ENCODE data around the gene MMP23B. TPM values are rescaled to one million over a fixed set of nuclear protein-coding genes. Genes with fewer than 3 reads are reported as not detected.

The MMP23B gene
- total and polyA plus RNA-seq, 2 experiments from 2014 or later, result 15.8 to 16.2 TPM

DNA sequence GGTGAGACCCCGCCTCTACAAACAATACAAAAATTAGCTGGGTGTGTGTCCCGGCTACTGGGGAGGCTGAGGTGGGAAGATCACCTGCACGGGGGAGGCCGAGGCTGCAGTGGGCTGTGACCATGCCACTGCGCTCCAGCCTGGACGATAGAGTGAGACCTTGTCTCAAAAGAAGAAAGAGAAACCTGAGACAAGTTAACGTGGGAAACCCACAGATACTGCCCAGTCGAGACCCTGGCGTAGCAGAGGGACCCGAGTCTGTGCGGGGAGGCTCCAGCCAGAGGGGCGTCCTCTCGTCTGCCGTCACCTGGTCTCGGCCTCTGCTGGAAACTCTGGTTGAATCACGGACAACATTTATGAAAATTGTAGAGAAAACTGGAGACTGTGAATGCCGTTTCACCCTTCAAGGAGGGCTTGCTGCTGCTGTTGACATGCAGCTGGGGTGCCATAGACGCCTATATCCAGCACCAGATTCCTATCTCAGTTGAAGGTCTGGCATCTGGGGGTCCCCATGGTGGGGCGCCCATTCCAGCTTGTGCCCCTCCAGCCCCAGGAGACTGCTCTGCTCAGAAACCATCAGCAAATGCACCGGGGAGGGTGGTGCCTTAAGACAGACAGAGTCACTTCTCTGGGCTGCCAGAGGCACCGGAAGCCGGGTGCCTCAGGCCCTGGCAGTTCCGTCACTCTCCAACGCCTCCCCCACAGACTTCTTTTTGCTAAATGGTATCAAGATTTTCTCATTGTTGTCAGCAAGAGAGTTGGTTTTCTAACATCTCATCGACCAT lies 40.4 kb downstream of the MMP23B start:
- TF ChIP-seq ZNF114 (CRISPR knock-in tag; IDR thresholded peaks at IDR 0.05) (no peak), EZH2 (IDR thresholded peaks at IDR 0.05; ENCODE audit: low read depth, unreplicated experiment) (no peak), POLR2AphosphoS5 (IDR thresholded peaks at IDR 0.05; ENCODE audit: low read depth) (no peak), JUNB (IDR thresholded peaks at IDR 0.05; ENCODE audit: unreplicated experiment) (no peak), EZH2phosphoT487 (IDR thresholded peaks at IDR 0.05; ENCODE audit: unreplicated experiment) (no peak), CREB1 (CRISPR knock-in tag; IDR thresholded peaks at IDR 0.05; ENCODE audit: low read depth) (no peak), STAT1 (IDR thresholded peaks at IDR 0.05; ENCODE audit: unreplicated experiment) (no peak), ZNF331 (CRISPR knock-in tag; IDR thresholded peaks at IDR 0.05; ENCODE audit: low read depth) (no peak)
- TF ChIP-seq, protein P1, sequence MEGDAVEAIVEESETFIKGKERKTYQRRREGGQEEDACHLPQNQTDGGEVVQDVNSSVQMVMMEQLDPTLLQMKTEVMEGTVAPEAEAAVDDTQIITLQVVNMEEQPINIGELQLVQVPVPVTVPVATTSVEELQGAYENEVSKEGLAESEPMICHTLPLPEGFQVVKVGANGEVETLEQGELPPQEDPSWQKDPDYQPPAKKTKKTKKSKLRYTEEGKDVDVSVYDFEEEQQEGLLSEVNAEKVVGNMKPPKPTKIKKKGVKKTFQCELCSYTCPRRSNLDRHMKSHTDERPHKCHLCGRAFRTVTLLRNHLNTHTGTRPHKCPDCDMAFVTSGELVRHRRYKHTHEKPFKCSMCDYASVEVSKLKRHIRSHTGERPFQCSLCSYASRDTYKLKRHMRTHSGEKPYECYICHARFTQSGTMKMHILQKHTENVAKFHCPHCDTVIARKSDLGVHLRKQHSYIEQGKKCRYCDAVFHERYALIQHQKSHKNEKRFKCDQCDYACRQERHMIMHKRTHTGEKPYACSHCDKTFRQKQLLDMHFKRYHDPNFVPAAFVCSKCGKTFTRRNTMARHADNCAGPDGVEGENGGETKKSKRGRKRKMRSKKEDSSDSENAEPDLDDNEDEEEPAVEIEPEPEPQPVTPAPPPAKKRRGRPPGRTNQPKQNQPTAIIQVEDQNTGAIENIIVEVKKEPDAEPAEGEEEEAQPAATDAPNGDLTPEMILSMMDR (conservative IDR thresholded peaks at IDR 0.05; ENCODE audit: low read depth in 2 of 2), result no peak
- TF ChIP-seq, protein P2, sequence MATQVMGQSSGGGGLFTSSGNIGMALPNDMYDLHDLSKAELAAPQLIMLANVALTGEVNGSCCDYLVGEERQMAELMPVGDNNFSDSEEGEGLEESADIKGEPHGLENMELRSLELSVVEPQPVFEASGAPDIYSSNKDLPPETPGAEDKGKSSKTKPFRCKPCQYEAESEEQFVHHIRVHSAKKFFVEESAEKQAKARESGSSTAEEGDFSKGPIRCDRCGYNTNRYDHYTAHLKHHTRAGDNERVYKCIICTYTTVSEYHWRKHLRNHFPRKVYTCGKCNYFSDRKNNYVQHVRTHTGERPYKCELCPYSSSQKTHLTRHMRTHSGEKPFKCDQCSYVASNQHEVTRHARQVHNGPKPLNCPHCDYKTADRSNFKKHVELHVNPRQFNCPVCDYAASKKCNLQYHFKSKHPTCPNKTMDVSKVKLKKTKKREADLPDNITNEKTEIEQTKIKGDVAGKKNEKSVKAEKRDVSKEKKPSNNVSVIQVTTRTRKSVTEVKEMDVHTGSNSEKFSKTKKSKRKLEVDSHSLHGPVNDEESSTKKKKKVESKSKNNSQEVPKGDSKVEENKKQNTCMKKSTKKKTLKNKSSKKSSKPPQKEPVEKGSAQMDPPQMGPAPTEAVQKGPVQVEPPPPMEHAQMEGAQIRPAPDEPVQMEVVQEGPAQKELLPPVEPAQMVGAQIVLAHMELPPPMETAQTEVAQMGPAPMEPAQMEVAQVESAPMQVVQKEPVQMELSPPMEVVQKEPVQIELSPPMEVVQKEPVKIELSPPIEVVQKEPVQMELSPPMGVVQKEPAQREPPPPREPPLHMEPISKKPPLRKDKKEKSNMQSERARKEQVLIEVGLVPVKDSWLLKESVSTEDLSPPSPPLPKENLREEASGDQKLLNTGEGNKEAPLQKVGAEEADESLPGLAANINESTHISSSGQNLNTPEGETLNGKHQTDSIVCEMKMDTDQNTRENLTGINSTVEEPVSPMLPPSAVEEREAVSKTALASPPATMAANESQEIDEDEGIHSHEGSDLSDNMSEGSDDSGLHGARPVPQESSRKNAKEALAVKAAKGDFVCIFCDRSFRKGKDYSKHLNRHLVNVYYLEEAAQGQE (IDR thresholded peaks at IDR 0.05; ENCODE audit: unreplicated experiment), result no peak
- TF ChIP-seq, protein P3, sequence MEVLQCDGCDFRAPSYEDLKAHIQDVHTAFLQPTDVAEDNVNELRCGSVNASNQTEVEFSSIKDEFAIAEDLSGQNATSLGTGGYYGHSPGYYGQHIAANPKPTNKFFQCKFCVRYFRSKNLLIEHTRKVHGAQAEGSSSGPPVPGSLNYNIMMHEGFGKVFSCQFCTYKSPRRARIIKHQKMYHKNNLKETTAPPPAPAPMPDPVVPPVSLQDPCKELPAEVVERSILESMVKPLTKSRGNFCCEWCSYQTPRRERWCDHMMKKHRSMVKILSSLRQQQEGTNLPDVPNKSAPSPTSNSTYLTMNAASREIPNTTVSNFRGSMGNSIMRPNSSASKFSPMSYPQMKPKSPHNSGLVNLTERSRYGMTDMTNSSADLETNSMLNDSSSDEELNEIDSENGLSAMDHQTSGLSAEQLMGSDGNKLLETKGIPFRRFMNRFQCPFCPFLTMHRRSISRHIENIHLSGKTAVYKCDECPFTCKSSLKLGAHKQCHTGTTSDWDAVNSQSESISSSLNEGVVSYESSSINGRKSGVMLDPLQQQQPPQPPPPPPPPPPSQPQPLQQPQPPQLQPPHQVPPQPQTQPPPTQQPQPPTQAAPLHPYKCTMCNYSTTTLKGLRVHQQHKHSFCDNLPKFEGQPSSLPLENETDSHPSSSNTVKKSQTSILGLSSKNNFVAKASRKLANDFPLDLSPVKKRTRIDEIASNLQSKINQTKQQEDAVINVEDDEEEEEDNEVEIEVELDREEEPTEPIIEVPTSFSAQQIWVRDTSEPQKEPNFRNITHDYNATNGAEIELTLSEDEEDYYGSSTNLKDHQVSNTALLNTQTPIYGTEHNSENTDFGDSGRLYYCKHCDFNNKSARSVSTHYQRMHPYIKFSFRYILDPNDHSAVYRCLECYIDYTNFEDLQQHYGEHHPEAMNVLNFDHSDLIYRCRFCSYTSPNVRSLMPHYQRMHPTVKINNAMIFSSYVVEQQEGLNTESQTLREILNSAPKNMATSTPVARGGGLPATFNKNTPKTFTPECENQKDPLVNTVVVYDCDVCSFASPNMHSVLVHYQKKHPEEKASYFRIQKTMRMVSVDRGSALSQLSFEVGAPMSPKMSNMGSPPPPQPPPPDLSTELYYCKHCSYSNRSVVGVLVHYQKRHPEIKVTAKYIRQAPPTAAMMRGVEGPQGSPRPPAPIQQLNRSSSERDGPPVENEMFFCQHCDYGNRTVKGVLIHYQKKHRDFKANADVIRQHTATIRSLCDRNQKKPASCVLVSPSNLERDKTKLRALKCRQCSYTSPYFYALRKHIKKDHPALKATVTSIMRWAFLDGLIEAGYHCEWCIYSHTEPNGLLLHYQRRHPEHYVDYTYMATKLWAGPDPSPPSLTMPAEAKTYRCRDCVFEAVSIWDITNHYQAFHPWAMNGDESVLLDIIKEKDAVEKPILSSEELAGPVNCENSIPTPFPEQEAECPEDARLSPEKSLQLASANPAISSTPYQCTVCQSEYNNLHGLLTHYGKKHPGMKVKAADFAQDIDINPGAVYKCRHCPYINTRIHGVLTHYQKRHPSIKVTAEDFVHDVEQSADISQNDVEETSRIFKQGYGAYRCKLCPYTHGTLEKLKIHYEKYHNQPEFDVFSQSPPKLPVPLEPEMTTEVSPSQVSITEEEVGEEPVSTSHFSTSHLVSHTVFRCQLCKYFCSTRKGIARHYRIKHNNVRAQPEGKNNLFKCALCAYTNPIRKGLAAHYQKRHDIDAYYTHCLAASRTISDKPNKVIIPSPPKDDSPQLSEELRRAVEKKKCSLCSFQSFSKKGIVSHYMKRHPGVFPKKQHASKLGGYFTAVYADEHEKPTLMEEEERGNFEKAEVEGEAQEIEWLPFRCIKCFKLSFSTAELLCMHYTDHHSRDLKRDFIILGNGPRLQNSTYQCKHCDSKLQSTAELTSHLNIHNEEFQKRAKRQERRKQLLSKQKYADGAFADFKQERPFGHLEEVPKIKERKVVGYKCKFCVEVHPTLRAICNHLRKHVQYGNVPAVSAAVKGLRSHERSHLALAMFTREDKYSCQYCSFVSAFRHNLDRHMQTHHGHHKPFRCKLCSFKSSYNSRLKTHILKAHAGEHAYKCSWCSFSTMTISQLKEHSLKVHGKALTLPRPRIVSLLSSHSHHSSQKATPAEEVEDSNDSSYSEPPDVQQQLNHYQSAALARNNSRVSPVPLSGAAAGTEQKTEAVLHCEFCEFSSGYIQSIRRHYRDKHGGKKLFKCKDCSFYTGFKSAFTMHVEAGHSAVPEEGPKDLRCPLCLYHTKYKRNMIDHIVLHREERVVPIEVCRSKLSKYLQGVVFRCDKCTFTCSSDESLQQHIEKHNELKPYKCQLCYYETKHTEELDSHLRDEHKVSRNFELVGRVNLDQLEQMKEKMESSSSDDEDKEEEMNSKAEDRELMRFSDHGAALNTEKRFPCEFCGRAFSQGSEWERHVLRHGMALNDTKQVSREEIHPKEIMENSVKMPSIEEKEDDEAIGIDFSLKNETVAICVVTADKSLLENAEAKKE (CRISPR knock-in tag; IDR thresholded peaks at IDR 0.05), result no peak
- TF ChIP-seq, protein P4, sequence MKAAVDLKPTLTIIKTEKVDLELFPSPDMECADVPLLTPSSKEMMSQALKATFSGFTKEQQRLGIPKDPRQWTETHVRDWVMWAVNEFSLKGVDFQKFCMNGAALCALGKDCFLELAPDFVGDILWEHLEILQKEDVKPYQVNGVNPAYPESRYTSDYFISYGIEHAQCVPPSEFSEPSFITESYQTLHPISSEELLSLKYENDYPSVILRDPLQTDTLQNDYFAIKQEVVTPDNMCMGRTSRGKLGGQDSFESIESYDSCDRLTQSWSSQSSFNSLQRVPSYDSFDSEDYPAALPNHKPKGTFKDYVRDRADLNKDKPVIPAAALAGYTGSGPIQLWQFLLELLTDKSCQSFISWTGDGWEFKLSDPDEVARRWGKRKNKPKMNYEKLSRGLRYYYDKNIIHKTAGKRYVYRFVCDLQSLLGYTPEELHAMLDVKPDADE (IDR thresholded peaks at IDR 0.05), result no peak
- no peak overlapping the region for H2AFZ ChIP-seq
- DNase-seq (ENCODE audit: low spot score) (no peak), ATAC-seq (no peak)
- Mint-ChIP-seq H3K4me1 (no peaks in the 10 kb centered on the region), H3K9me3 (no peaks in the 10 kb centered on the region), H3K36me3 (ENCODE audit: low read depth) (peaks cover 35% of the 10 kb centered on the region), H3K4me3 (no peak overlapping the region), H3K27me3 (ENCODE audit: insufficient read depth, low read depth, poor library complexity) (peaks cover 4% of the 10 kb centered on the region), H3K27ac (no peak overlapping the region)
- no peaks in the 10 kb centered on the region; the same call in 1 of the 2 replicates for H4K20me1 ChIP-seq (replicated peaks; ENCODE audit: insufficient read depth)
- 0 out of 2 replicates have a peak, but pooled peaks cover 6% of the 10 kb centered on the region for H3F3A ChIP-seq (replicated peaks; ENCODE audit: low read depth)
- no peaks in the 10 kb centered on the region for H3K27me3 ChIP-seq (ENCODE audit: insufficient read depth)
- H3K4me3 ChIP-seq, result no peak overlapping the region
- H3K79me2 ChIP-seq (replicated peaks; ENCODE audit: insufficient read depth), result no peaks in the 10 kb centered on the region
- no peaks in the 10 kb centered on the region for H3K4me1 ChIP-seq (ENCODE audit: insufficient read depth)
- H3K27ac ChIP-seq (ENCODE audit: low read depth), result no peak overlapping the region
- no peaks in the 10 kb centered on the region for H3K36me3 ChIP-seq (ENCODE audit: insufficient read depth)
- no peaks in the 10 kb centered on the region for H3K9me2 ChIP-seq (ENCODE audit: insufficient read depth)
- H3K4me2 ChIP-seq, result no peak overlapping the region

All from GM23338 (cell line).